Upper lobe of left lung (tissue), 6 donors: ENCODE measurements around the gene FRYL. TPM values are rescaled to one million over a fixed set of nuclear protein-coding genes. Genes with fewer than 3 reads are reported as not detected.

ENCODE experiments used
- ATAC-seq, 2 donors: fragments of 200-7000 bp; cut with Tn5 transposase; one replicate each; pipeline ENCODE4 v1.9.1; 2022; ENCODE audit warnings: mild to moderate bottlenecking in 2 of 2, moderate library complexity in 2 of 2; ENCODE audit not compliant: low FRiP score in 2 of 2
- DNase-seq, 2 donors: peaks; one replicate each; pipeline ENCODE4 v3.0.0-alpha.2; 2019 to 2020
- H3K27ac ChIP-seq, 4 donors: fragments of 200-600 bp; sonication (generic); one replicate each; pipeline ENCODE4 v1.5.1; 2016 to 2019
- H3K27me3 ChIP-seq, 4 donors: fragments of 200-600 bp; sonication (generic); one replicate each; pipeline ENCODE4 v1.5.1; 2017 to 2019
- H3K36me3 ChIP-seq, 4 donors: fragments of 200-600 bp; sonication (generic); one replicate each; pipeline ENCODE4 v1.5.1; 2016 to 2019
- H3K4me1 ChIP-seq, 4 donors: fragments of 200-600 bp; sonication (generic); one replicate each; pipeline ENCODE4 v1.5.1; 2018 to 2019
- H3K4me3 ChIP-seq, 4 donors: fragments of 200-600 bp; sonication (generic); one replicate each; pipeline ENCODE4 v1.5.1; 2017 to 2019; ENCODE audit warnings: mild to moderate bottlenecking in 2 of 4, moderate library complexity in 1 of 4
- H3K9me3 ChIP-seq, 4 donors: fragments of 200-600 bp; sonication (generic); one replicate each; pipeline ENCODE4 v1.5.1; 2018 to 2019
- EP300 ChIP-seq, 4 donors: sonication (generic); formaldehyde crosslinking; IDR thresholded peaks; one replicate each; pipeline ENCODE4 v1.5.1; 2017; ENCODE audit warnings: antibody characterized with exemption in 4 of 4, control low read depth in 2 of 4
- POLR2A ChIP-seq, 4 donors: fragments of 450-650 bp; IDR thresholded peaks; one replicate each; pipeline ENCODE4 v1.5.1; 2016 to 2017; ENCODE audit warnings: antibody characterized with exemption in 4 of 4, mild to moderate bottlenecking in 2 of 4
- POLR2AphosphoS5 ChIP-seq, 2 donors: sonication (generic); formaldehyde crosslinking; IDR thresholded peaks; one replicate each; pipeline ENCODE4 v1.5.1; 2017; ENCODE audit warnings: antibody characterized with exemption in 2 of 2
- WGBS, 2 donors: methylation state at CpG; one replicate each; pipeline ENCODE4 v1.1.5; 2017 to 2018; 5-methylcytosine and 5-hydroxymethylcytosine counted together
- total RNA-seq, 6 donors: library from RNA; depleted of rRNA in 4 of 6; stranded (reverse); fragments of >200 nt in 4 of 6; gene quantifications; one replicate each; pipeline versions ENCODE4 v1.1.0 to v1.2.1, GENCODE V29; 2016 to 2021
- TF ChIP-seq, protein P1 (sequence below), 6 experiments: fragments of 450-650 bp in 4 of 6; fragments of 200-600 bp in 2 of 6; sonication (generic) in 2 of 6; IDR thresholded peaks; one replicate each; pipeline ENCODE4 v1.5.1; 2016 to 2019; ENCODE audit warnings: antibody characterized with exemption in 6 of 6
- donor health status: DM: no; HTN: no; CAD: no; lungs with moderate emphysema.
- donor health status: DM: no; HTN: yes; CAD: no; lungs with severe emphysema.

FRYL gene
- total RNA-seq, 6 donors from 2014 or later: 48.6 to 96.9 (median 69.2) TPM

DNA sequence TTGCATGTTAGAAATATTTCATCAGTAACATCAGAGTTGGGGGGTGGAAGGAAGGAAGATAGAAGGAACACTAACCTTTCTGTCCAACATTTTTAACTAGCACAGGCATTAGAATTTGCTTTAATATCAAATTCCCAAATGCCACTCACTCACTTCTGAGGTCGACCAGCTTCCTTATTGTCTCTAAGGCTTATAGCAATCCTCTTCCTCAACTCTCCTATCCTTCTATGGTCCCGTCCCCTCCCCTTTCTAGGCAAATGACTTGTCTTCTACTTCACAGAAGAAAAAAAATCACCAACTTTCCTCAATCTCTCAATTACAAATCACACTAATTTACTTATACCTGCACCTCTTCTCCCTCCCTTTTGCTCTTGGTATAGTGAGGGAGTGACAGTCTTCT, 189.2 kb downstream of the FRYL start:
- Histone ChIP-seq H3K9me3 (no peaks in the 10 kb centered on the region), H3K27me3 (no peaks in the 10 kb centered on the region), H3K4me1 (peaks cover 0 to 14% (median 6%) of the 10 kb centered on the region in 4 donors), H3K4me3 (no peak overlapping the region), H3K27ac (no peak overlapping the region), H3K36me3 (peaks cover 0 to 48% (median 12%) of the 10 kb centered on the region in 4 donors)
- DNase-seq: no peak
- TF ChIP-seq, protein P1, sequence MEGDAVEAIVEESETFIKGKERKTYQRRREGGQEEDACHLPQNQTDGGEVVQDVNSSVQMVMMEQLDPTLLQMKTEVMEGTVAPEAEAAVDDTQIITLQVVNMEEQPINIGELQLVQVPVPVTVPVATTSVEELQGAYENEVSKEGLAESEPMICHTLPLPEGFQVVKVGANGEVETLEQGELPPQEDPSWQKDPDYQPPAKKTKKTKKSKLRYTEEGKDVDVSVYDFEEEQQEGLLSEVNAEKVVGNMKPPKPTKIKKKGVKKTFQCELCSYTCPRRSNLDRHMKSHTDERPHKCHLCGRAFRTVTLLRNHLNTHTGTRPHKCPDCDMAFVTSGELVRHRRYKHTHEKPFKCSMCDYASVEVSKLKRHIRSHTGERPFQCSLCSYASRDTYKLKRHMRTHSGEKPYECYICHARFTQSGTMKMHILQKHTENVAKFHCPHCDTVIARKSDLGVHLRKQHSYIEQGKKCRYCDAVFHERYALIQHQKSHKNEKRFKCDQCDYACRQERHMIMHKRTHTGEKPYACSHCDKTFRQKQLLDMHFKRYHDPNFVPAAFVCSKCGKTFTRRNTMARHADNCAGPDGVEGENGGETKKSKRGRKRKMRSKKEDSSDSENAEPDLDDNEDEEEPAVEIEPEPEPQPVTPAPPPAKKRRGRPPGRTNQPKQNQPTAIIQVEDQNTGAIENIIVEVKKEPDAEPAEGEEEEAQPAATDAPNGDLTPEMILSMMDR (IDR thresholded peaks at IDR 0.05): no peak
- TF ChIP-seq POLR2AphosphoS5 (IDR thresholded peaks at IDR 0.05): no peak
- TF ChIP-seq POLR2A (IDR thresholded peaks at IDR 0.05): no peak
- 89 to 92% methylated on average over 2 of the region's 2 CpGs for WGBS, 2 donors
- no peak for ATAC-seq

DNA sequence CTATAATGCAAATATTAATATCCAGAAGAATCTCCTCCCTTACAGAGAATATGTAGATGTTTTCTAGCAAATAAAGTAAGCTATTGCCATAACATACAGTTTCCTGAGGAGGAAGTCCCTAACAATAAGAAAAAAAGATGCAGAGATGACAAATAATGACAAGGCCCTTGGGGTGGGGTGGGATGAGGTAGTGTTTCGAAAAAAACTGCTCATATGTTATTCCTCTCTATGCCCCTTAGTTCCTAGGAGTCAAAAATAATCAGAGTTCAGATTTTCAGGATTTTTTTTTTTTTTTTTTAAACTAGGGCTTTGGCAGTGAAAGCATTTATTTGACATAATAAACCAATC, 191.0 kb downstream of the FRYL start:
- H3K4me1 ChIP-seq: peaks cover 0 to 14% (median 4%) of the 10 kb centered on the region in 4 donors
- ATAC-seq (no peak), DNase-seq (no peak)
- TF ChIP-seq EP300 (IDR thresholded peaks at IDR 0.05) (no peak), POLR2AphosphoS5 (IDR thresholded peaks at IDR 0.05) (no peak), POLR2A (IDR thresholded peaks at IDR 0.05) (no peak)
- TF ChIP-seq, protein P1 (IDR thresholded peaks at IDR 0.05): no peak
- peaks cover 0 to 50% (median 14%) of the 10 kb centered on the region in 4 donors for H3K36me3 ChIP-seq
- H3K27me3 ChIP-seq: no peaks in the 10 kb centered on the region
- H3K9me3 ChIP-seq: no peaks in the 10 kb centered on the region
- no peak overlapping the region for H3K27ac ChIP-seq
- no peak overlapping the region for H3K4me3 ChIP-seq
- WGBS, 2 donors: 63 to 66% methylated on average over 1 of the region's 1 CpG

DNA sequence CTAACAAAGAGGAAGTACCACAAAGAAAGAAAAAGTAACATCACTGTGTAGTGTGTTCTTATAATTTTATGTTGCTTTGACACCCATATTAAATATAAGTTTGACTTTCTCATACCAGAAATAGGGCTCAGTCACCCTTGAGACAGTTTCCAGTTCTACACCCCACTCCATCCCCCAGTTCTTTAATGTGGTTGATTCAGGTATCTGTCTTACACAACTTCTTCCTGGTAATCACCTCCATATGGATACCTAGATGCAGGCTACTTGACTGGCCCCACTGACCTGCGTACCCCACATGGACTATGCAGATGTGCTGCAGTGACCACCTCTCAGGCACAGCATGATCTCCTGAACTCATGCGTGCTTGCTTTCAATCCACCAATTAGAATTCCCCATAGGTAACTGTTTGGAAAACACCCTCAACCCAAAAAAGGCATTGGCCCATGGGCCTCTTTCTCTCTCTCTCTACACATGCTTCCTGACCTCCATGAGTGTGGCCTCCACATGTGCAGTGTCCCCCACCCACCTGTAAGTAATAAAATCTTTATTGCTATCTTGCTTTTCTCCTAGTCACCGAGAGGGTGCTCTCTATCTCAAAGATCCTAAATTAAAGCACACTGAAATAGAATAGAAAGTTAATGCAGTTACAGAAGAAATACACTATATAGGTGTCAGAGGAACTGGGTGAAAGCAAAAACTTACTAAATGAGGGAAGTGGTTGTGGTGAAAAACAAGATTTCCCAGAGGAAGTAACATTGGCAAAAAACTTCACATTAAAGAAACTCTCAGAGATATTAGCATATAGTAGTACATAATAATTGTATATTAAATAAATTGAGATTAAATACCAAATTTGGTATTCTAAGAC, 191.6 kb downstream of the FRYL start:
- ATAC-seq: no peak

DNA sequence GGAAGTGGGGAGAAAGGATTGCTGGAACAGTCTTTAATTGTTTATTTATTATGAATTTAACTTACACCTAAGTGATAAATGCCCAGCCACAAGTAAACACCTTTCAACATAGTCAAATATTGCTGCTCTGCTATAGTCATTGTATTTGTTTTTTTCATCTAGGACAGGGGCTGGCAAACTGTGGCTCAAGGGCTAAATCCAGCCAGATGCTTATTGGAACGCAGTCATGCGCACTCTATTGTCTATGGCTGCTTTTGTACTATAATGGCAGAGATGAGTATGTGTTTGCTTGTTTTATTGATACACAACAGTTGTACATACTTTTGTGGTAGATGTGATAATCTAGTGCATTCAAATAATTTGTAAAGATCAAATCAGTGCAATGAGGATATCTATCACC, 194.7 kb downstream of the FRYL start:
- H3K4me3 ChIP-seq: no peak overlapping the region
- ATAC-seq: no peak
- DNase-seq: no peak
- WGBS, 2 donors: 95 to 100% methylated on average over 2 of the region's 2 CpGs
- no peak overlapping the region for H3K27ac ChIP-seq
- peaks cover 0 to 8% (median 4%) of the 10 kb centered on the region in 4 donors for H3K4me1 ChIP-seq
- no peaks in the 10 kb centered on the region for H3K27me3 ChIP-seq
- H3K36me3 ChIP-seq: peaks cover 6 to 80% (median 21%) of the 10 kb centered on the region in 4 donors
- TF ChIP-seq, protein P1 (IDR thresholded peaks at IDR 0.05): no peak
- TF ChIP-seq EP300 (IDR thresholded peaks at IDR 0.05): no peak
- TF ChIP-seq POLR2AphosphoS5 (IDR thresholded peaks at IDR 0.05): no peak
- TF ChIP-seq POLR2A (IDR thresholded peaks at IDR 0.05): no peak
- H3K9me3 ChIP-seq: no peaks in the 10 kb centered on the region

More for the DNA sequence above, 191.6 kb downstream of the FRYL start:
- WGBS, 2 donors: 55 to 92% methylated on average over 3 of the region's 3 CpGs
- no peaks in the 10 kb centered on the region for H3K9me3 ChIP-seq
- H3K36me3 ChIP-seq: peaks cover 0 to 56% (median 14%) of the 10 kb centered on the region in 4 donors
- peaks cover 0 to 13% (median 4%) of the 10 kb centered on the region in 4 donors for H3K4me1 ChIP-seq
- TF ChIP-seq EP300 (IDR thresholded peaks at IDR 0.05) (no peak), POLR2AphosphoS5 (IDR thresholded peaks at IDR 0.05) (no peak), POLR2A (IDR thresholded peaks at IDR 0.05) (no peak)
- TF ChIP-seq, protein P1 (IDR thresholded peaks at IDR 0.05): no peak
- no peak overlapping the region for H3K4me3 ChIP-seq
- no peak overlapping the region for H3K27ac ChIP-seq
- no peak for DNase-seq
- no peaks in the 10 kb centered on the region for H3K27me3 ChIP-seq
